Ovary (tissue), 9 donors: Measurements from ENCODE around the gene SEZ6L2. TPM values are rescaled to one million over a fixed set of nuclear protein-coding genes. Genes with fewer than 3 reads are reported as not detected.

ENCODE experiments used
- DNase-seq, 5 donors: peaks; one replicate each; pipeline ENCODE4 v3.0.0-alpha.2; 2019 to 2020
- H3K27ac ChIP-seq, 2 donors: fragments of 200-600 bp; one replicate each; pipeline versions ENCODE4 v1.5.1 to v1.8.0; 2019 to 2022
- H3K27me3 ChIP-seq: fragments of 200-600 bp; one replicate; pipeline ENCODE4 v1.8.0; 2022
- H3K36me3 ChIP-seq: fragments of 200-600 bp; sonication (generic); one replicate; pipeline ENCODE4 v1.5.1; 2019
- H3K4me1 ChIP-seq: one replicate; pipeline ENCODE4 v1.8.1; 2013; ENCODE audit warnings: mild to moderate bottlenecking, moderate library complexity; ENCODE audit not compliant: insufficient read depth
- H3K4me3 ChIP-seq: fragments of 200-600 bp; sonication (generic); one replicate; pipeline ENCODE4 v1.5.1; 2017
- H3K9me3 ChIP-seq, 2 donors: fragments of 200-600 bp in 1 of 2; sonication (generic) in 1 of 2; one replicate each; pipeline versions ENCODE4 v1.5.1 to v1.8.1; 2013 to 2019; ENCODE audit warnings: mild to moderate bottlenecking in 1 of 2, moderate library complexity in 1 of 2
- CTCF ChIP-seq, 3 donors: fragments of 450-650 bp in 2 of 3; fragments of 200-600 bp in 1 of 3; IDR thresholded peaks; one replicate each; pipeline versions ENCODE4 v1.5.1 to v1.8.0; 2016 to 2022; ENCODE audit warnings: antibody characterized with exemption in 3 of 3, mild to moderate bottlenecking in 1 of 3
- EP300 ChIP-seq: sonication (generic); formaldehyde crosslinking; IDR thresholded peaks from one replicate; pipeline ENCODE4 v1.6.1; 2017; ENCODE audit warnings: antibody characterized with exemption
- POLR2A ChIP-seq: fragments of 450-650 bp; IDR thresholded peaks from one replicate; pipeline ENCODE4 v1.6.1; 2017; ENCODE audit warnings: antibody characterized with exemption, mild to moderate bottlenecking, moderate library complexity
- WGBS, 3 donors: extraction: QIAGEN DNeasy Blood & Tissue Kit in 1 of 3; methylation state at CpG; one replicate each; pipeline versions ENCODE4 v1.1.5 to v1.1.7; 2013 to 2017; 5-methylcytosine and 5-hydroxymethylcytosine counted together
- intact Hi-C, 4 donors: fragments of 100-400 bp; cut with DNase I; formaldehyde crosslinking; loops; one replicate each; pipeline versions ENCODE4 v1.11.0 to v1.15.1; 2022 to 2023
- polyA plus RNA-seq, 2 donors: library from polyadenylated mRNA; stranded (reverse); fragments of 200-250 nt in 1 of 2; fragments of 350-450 nt in 1 of 2; fragmentation: Illumina TruSeq in 1 of 2; extraction: RNeasy Lipid Tissue Mini Kit (QIAGEN cat#74804) in 1 of 2; gene quantifications; one replicate each; pipeline ENCODE4 v1.2.3, GENCODE V29; 2013 to 2014
- total RNA-seq, 7 donors: library from RNA; depleted of rRNA in 2 of 7; stranded (reverse); fragments of >200 nt in 2 of 7; fragmentation: NEBNext Ultra II Directional in 3 of 7; extraction: Animal tissue kit (Norgen Biotek cat#: 25700) in 3 of 7; gene quantifications; one replicate each; pipeline versions ENCODE4 v1.1.0 to v1.2.4, GENCODE V29; 2016 to 2023
- donor health status: DM: no; HTN: no; CAD: no; lungs with moderate emphysema.
- donor health status: DM: no; HTN: no; CAD: no.
- donor health status: Bipolar disorder and iron deficiency.
- donor health status: DM: yes; HTN: yes; CAD: no.
- donor health status: DM: no; HTN: no; CAD: no.
- donor health status: DM: yes; HTN: yes; CAD: no.

SEZ6L2 gene
- total and polyA plus RNA-seq, 9 donors: 0.73 to 13.3 (median 3.1) TPM

GRCh38 chr16:29898804-29899515, 390 bp downstream of the SEZ6L2 start:
- H3K4me3 ChIP-seq: no peak overlapping the region
- no peak for TF ChIP-seq CTCF (IDR thresholded peaks at IDR 0.05)
- TF ChIP-seq POLR2A: no peak
- TF ChIP-seq EP300: no peak
- no peak for DNase-seq
- H3K4me1 ChIP-seq: peaks cover 3% of the 10 kb centered on the region
- H3K27me3 ChIP-seq: no peaks in the 10 kb centered on the region
- no peaks in the 10 kb centered on the region for H3K36me3 ChIP-seq
- intact Hi-C loops: no loop called here
- WGBS, 3 donors: 0 to 2% (median 1%) methylated on average over 25 of the region's 25 CpGs
- H3K9me3 ChIP-seq: no peaks in the 10 kb centered on the region
- H3K27ac ChIP-seq: no peak overlapping the region

DNA sequence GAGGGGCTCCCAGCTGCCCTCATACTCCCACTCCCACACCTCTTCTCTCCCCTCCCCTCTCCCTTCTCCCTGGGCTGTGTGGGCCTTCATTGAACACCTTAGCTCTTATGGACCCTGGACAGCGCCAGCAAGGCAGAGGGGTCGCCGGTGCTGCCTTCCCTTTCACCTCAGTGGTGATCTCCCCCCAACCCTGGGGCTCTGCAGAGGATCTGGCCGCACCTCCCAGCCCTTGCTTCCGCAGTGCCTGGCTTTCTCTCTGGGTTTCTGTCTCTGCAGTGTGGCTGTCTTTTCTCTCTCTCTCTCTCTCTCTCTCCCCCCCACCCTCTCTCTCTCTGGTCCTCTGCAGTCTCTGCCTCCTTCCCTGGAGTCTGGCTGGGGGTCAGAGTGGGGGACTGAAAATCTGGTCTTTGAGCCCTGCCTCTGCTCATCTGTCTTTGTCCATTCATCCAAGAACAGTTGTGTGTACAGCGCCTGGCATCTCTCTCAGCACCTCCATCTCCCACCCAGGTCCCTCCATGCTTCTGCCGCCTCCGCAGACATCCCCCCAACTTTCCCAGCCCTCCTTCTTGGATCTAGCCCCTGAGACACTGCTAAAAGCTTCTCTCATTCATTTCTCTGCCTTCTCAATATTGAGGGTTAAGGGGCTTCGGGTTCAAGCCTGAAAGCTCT, 1.1 kb downstream of the SEZ6L2 start:
- no peak for DNase-seq
- intact Hi-C loops: no loop called here
- Histone ChIP-seq H3K4me3 (no peak overlapping the region), H3K4me1 (peaks cover 3% of the 10 kb centered on the region), H3K36me3 (no peaks in the 10 kb centered on the region), H3K9me3 (no peaks in the 10 kb centered on the region), H3K27me3 (no peaks in the 10 kb centered on the region), H3K27ac (no peak overlapping the region)
- TF ChIP-seq POLR2A: no peak
- TF ChIP-seq CTCF (IDR thresholded peaks at IDR 0.05): no peak
- TF ChIP-seq EP300: no peak
- WGBS, 3 donors: 15 to 20% (median 19%) methylated on average over 9 of the region's 9 CpGs

GRCh38 chr16:29897333-29897732, 2.0 kb downstream of the SEZ6L2 start:
- H3K27ac ChIP-seq: no peak overlapping the region
- no peaks in the 10 kb centered on the region for H3K27me3 ChIP-seq
- no peak overlapping the region for H3K4me3 ChIP-seq
- H3K9me3 ChIP-seq: no peaks in the 10 kb centered on the region
- intact Hi-C loops: no loop called here
- H3K36me3 ChIP-seq: no peaks in the 10 kb centered on the region
- DNase-seq: no peak
- H3K4me1 ChIP-seq: peaks cover 3% of the 10 kb centered on the region
- TF ChIP-seq POLR2A (no peak), CTCF (IDR thresholded peaks at IDR 0.05) (no peak), EP300 (no peak)
- WGBS, 3 donors: 50 to 66% (median 65%) methylated on average over 4 of the region's 4 CpGs

DNA sequence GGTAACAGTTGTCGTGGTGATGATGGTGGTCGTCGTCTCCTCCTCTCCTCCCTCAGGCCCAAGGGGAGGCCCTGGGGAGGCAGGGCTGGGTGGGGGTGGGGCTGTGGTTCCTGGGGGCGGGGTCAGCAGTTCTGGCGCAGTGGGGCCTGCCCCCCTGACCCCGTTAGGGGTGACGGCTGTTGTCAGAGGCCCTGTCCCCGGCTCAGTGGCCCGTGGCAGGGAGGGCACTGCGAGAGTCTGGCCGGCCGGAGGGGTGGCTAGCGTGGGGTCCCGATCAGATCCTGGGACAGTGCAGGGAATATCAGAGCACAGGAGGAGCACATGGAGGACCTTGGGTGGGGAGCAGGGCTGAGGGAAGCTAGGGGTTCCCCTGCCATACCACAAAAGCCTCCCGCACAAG, 2.5 kb downstream of the SEZ6L2 start:
- no peak for TF ChIP-seq CTCF (IDR thresholded peaks at IDR 0.05)
- TF ChIP-seq POLR2A: no peak
- TF ChIP-seq EP300: no peak
- H3K27ac ChIP-seq: no peak overlapping the region
- WGBS, 3 donors: 46 to 54% (median 53%) methylated on average over 14 to 15 of the region's 15 CpGs
- intact Hi-C loops: no loop called here
- H3K4me1 ChIP-seq: peaks cover 3% of the 10 kb centered on the region
- H3K4me3 ChIP-seq: no peak overlapping the region
- no peaks in the 10 kb centered on the region for H3K27me3 ChIP-seq
- H3K36me3 ChIP-seq: no peaks in the 10 kb centered on the region
- no peak for DNase-seq
- H3K9me3 ChIP-seq: no peaks in the 10 kb centered on the region
